GM18498 (cell line): Measurements from ENCODE around the gene AGAP1.

Experiments
- ATAC-seq: cut with Tn5 transposase; IDR thresholded peaks from one replicate; pipeline ENCODE4 v1.9.1; 2021; ENCODE audit warnings: mild to moderate bottlenecking, moderate library complexity; ENCODE audit not compliant: unreplicated experiment

AGAP1 gene

GRCh38 chr2:235725016-235725489, 231.2 kb downstream of the AGAP1 start:
- ATAC-seq, result no peak

GRCh38 chr2:235725841-235726240, 232.0 kb downstream of the AGAP1 start:
- ATAC-seq, result no peak

- no peak for ATAC-seq
These were observed 232.7 kb downstream of the AGAP1 start for GRCh38 chr2:235726554-235726953.

- no peak for ATAC-seq
These were observed 233.3 kb downstream of the AGAP1 start for GRCh38 chr2:235727174-235727573.

GRCh38 chr2:235727891-235728799, 234.3 kb downstream of the AGAP1 start:
- ATAC-seq, result no peak

GRCh38 chr2:235728800-235729556, 235.1 kb downstream of the AGAP1 start:
- no peak for ATAC-seq

GRCh38 chr2:235729557-235729947, 235.7 kb downstream of the AGAP1 start:
- ATAC-seq, result no peak

GRCh38 chr2:235730115-235730514, 236.3 kb downstream of the AGAP1 start:
- ATAC-seq, result no peak

GRCh38 chr2:235733761-235734160, 239.9 kb downstream of the AGAP1 start:
- no peak for ATAC-seq

- no peak for ATAC-seq
These were observed 240.3 kb downstream of the AGAP1 start for GRCh38 chr2:235734168-235734567.

GRCh38 chr2:235734688-235735231, 240.9 kb downstream of the AGAP1 start:
- ATAC-seq, result no peak

- ATAC-seq, result no peak
These were observed 243.6 kb downstream of the AGAP1 start for GRCh38 chr2:235737396-235737795.

- ATAC-seq, result no peak
These were observed 244.0 kb downstream of the AGAP1 start for GRCh38 chr2:235737840-235738239.

- ATAC-seq, result no peak
These were observed 246.0 kb downstream of the AGAP1 start for GRCh38 chr2:235739704-235740415.

- ATAC-seq, result no peak
These were observed 247.0 kb downstream of the AGAP1 start for GRCh38 chr2:235740821-235741220.

GRCh38 chr2:235744161-235744560, 250.3 kb downstream of the AGAP1 start:
- no peak for ATAC-seq

- no peak for ATAC-seq
These were observed 251.8 kb downstream of the AGAP1 start for GRCh38 chr2:235745597-235745996.

- ATAC-seq, result peak; percentile 85
These were observed 252.6 kb downstream of the AGAP1 start for GRCh38 chr2:235746257-235746934.

GRCh38 chr2:235747001-235747785, 253.3 kb downstream of the AGAP1 start:
- ATAC-seq, result no peak

- no peak for ATAC-seq
These were observed 253.9 kb downstream of the AGAP1 start for GRCh38 chr2:235747786-235748091.
